Tibial nerve (tissue), 4 donors: Measurements from ENCODE around the gene NKX1-2. TPM values are rescaled to one million over a fixed set of nuclear protein-coding genes. Genes with fewer than 3 reads are reported as not detected.

ENCODE experiments used
- DNase-seq, 2 donors: peaks; one replicate each; pipeline ENCODE4 v3.0.0-alpha.2; 2019; ENCODE audit warnings: low spot score in 2 of 2
- H3K27ac ChIP-seq, 4 donors: fragments of 200-600 bp; sonication (generic) in 3 of 4; one replicate each; pipeline ENCODE4 v1.5.1; 2017 to 2019; ENCODE audit warnings: mild to moderate bottlenecking in 1 of 4
- H3K27me3 ChIP-seq, 2 donors: fragments of 200-600 bp; sonication (generic) in 1 of 2; one replicate each; pipeline versions ENCODE4 v1.5.1 to v1.6.0; 2017 to 2019
- H3K36me3 ChIP-seq, 3 donors: fragments of 200-600 bp; sonication (generic); one replicate each; pipeline ENCODE4 v1.5.1; 2018 to 2019
- H3K4me1 ChIP-seq, 4 donors: fragments of 200-600 bp; sonication (generic) in 3 of 4; one replicate each; pipeline ENCODE4 v1.5.1; 2017 to 2019
- H3K4me3 ChIP-seq, 4 donors: fragments of 200-600 bp; sonication (generic) in 3 of 4; one replicate each; pipeline ENCODE4 v1.5.1; 2017 to 2019; ENCODE audit warnings: mild to moderate bottlenecking in 1 of 4, moderate library complexity in 1 of 4
- H3K9me3 ChIP-seq, 4 donors: fragments of 200-600 bp; sonication (generic) in 3 of 4; one replicate each; pipeline ENCODE4 v1.5.1; 2017 to 2019
- CTCF ChIP-seq, 5 experiments: fragments of 200-600 bp in 3 of 5; fragments of 450-650 bp in 2 of 5; sonication (generic) in 3 of 5; IDR thresholded peaks; one replicate each; pipeline ENCODE4 v1.5.1; 2016 to 2019; ENCODE audit warnings: antibody characterized with exemption in 5 of 5, mild to moderate bottlenecking in 3 of 5, moderate library complexity in 2 of 5
- EP300 ChIP-seq, 2 donors: sonication (generic); formaldehyde crosslinking; IDR thresholded peaks; one replicate each; pipeline ENCODE4 v1.6.1; 2017; ENCODE audit warnings: antibody characterized with exemption in 2 of 2, mild to moderate bottlenecking in 1 of 2
- POLR2A ChIP-seq, 2 donors: fragments of 450-650 bp; IDR thresholded peaks; one replicate each; pipeline ENCODE4 v1.6.1; 2017; ENCODE audit warnings: antibody characterized with exemption in 2 of 2, mild to moderate bottlenecking in 2 of 2, moderate library complexity in 2 of 2
- WGBS, 2 donors: methylation state at CpG; one replicate each; pipeline ENCODE4 v1.1.5; 2018; 5-methylcytosine and 5-hydroxymethylcytosine counted together
- total RNA-seq, 4 donors: library from RNA; depleted of rRNA; stranded (reverse); fragments of >200 nt; gene quantifications; one replicate each; pipeline ENCODE4 v1.1.0, GENCODE V29; 2016

NKX1-2 gene
- total RNA-seq, 4 donors from 2014 or later = not detected

- no peaks in the 10 kb centered on the region for H3K4me1 ChIP-seq
- no peak for DNase-seq
- 76 to 83% methylated on average over 8 to 10 of the region's 10 CpGs for WGBS, 2 donors
- peaks cover 0 to 12% (median 0%) of the 10 kb centered on the region in 3 donors for H3K36me3 ChIP-seq
- H3K27me3 ChIP-seq = no peaks in the 10 kb centered on the region
- peaks cover 0 to 2% (median 0%) of the 10 kb centered on the region in 4 donors for H3K9me3 ChIP-seq
- no peak overlapping the region for H3K27ac ChIP-seq
- TF ChIP-seq CTCF (IDR thresholded peaks at IDR 0.05) (no peak), POLR2A (IDR thresholded peaks at IDR 0.05) (no peak), EP300 (IDR thresholded peaks at IDR 0.05) (no peak)
- H3K4me3 ChIP-seq = no peak overlapping the region
These were observed 32.5 kb upstream of the NKX1-2 start for GRCh38 chr10:124482236-124482800.

GRCh38 chr10:124481717-124482116 lies 31.9 kb upstream of the NKX1-2 start:
- no peak overlapping the region for H3K4me3 ChIP-seq

GRCh38 chr10:124480860-124481259 lies 31.0 kb upstream of the NKX1-2 start:
- Histone ChIP-seq H3K9me3 (no peaks in the 10 kb centered on the region), H3K4me3 (no peak overlapping the region), H3K27ac (no peak overlapping the region), H3K4me1 (no peaks in the 10 kb centered on the region), H3K36me3 (peaks cover 0 to 4% (median 0%) of the 10 kb centered on the region in 3 donors), H3K27me3 (no peaks in the 10 kb centered on the region)
- no peak for TF ChIP-seq POLR2A (IDR thresholded peaks at IDR 0.05)
- no peak for TF ChIP-seq EP300 (IDR thresholded peaks at IDR 0.05)
- no peak for TF ChIP-seq CTCF (IDR thresholded peaks at IDR 0.05)
- WGBS, 2 donors = 68 to 69% methylated on average over 5 of the region's 5 CpGs
- DNase-seq = no peak

More at GRCh38 chr10:124481717-124482116, 31.9 kb upstream of the NKX1-2 start:
- no peak overlapping the region for H3K27ac ChIP-seq
- no peaks in the 10 kb centered on the region for H3K27me3 ChIP-seq
- H3K36me3 ChIP-seq = peaks cover 0 to 6% (median 0%) of the 10 kb centered on the region in 3 donors
- WGBS, 2 donors = 83 to 84% methylated on average over 6 of the region's 6 CpGs
- no peak for DNase-seq
- TF ChIP-seq EP300 (IDR thresholded peaks at IDR 0.05) (no peak), POLR2A (IDR thresholded peaks at IDR 0.05) (no peak)
- H3K4me1 ChIP-seq = no peaks in the 10 kb centered on the region
- H3K9me3 ChIP-seq = no peaks in the 10 kb centered on the region

GRCh38 chr10:124478515-124478914 lies 28.7 kb upstream of the NKX1-2 start:
- DNase-seq = no peak
- no peak for TF ChIP-seq EP300 (IDR thresholded peaks at IDR 0.05)
- no peak for TF ChIP-seq CTCF (IDR thresholded peaks at IDR 0.05)
- no peak for TF ChIP-seq POLR2A (IDR thresholded peaks at IDR 0.05)
- Histone ChIP-seq H3K9me3 (no peaks in the 10 kb centered on the region), H3K36me3 (peaks cover 0 to 4% (median 0%) of the 10 kb centered on the region in 3 donors), H3K4me3 (no peak overlapping the region), H3K27me3 (no peaks in the 10 kb centered on the region), H3K4me1 (no peaks in the 10 kb centered on the region), H3K27ac (no peak overlapping the region)
- WGBS, 2 donors = 84 to 87% methylated on average over 14 of the region's 14 CpGs

GRCh38 chr10:124477614-124478363 lies 28.0 kb upstream of the NKX1-2 start:
- Histone ChIP-seq H3K36me3 (peaks cover 0 to 4% (median 0%) of the 10 kb centered on the region in 3 donors), H3K27me3 (no peaks in the 10 kb centered on the region), H3K27ac (no peak overlapping the region), H3K4me1 (no peaks in the 10 kb centered on the region), H3K4me3 (no peak overlapping the region), H3K9me3 (no peaks in the 10 kb centered on the region)
- WGBS, 2 donors = 64 to 70% methylated on average over 7 to 11 of the region's 11 CpGs
- no peak for DNase-seq
- no peak for TF ChIP-seq EP300 (IDR thresholded peaks at IDR 0.05)
- no peak for TF ChIP-seq POLR2A (IDR thresholded peaks at IDR 0.05)

GRCh38 chr10:124476043-124476725 lies 26.3 kb upstream of the NKX1-2 start:
- TF ChIP-seq POLR2A (IDR thresholded peaks at IDR 0.05) (no peak), CTCF (IDR thresholded peaks at IDR 0.05) (no peak), EP300 (IDR thresholded peaks at IDR 0.05) (no peak)
- Histone ChIP-seq H3K36me3 (peaks cover 0 to 4% (median 0%) of the 10 kb centered on the region in 3 donors), H3K9me3 (no peaks in the 10 kb centered on the region), H3K27me3 (no peaks in the 10 kb centered on the region), H3K4me3 (no peak overlapping the region), H3K27ac (no peak overlapping the region), H3K4me1 (no peaks in the 10 kb centered on the region)
- DNase-seq = no peak
- WGBS, 2 donors = 93 to 96% methylated on average over 14 to 15 of the region's 23 CpGs
